Mesothelial cell of epicardium (in vitro differentiated cells): ENCODE measurements around the gene CEP350. TPM values are rescaled to one million over a fixed set of nuclear protein-coding genes. Genes with fewer than 3 reads are reported as not detected.

ENCODE experiments used
- DNase-seq, 2 experiments: peaks; one replicate each; pipeline ENCODE4 v3.0.0; 2021; ENCODE audit warnings: low spot score in 2 of 2; ENCODE audit not compliant: unreplicated experiment in 2 of 2
- H3K27ac Mint-ChIP-seq: 2 replicates; pipeline ENCODE4 v1.8.0; 2021; ENCODE audit warnings: mixed read lengths
- H3K27me3 Mint-ChIP-seq: 2 replicates; pipeline ENCODE4 v1.8.0; 2021; ENCODE audit warnings: low read depth, mixed read lengths
- H3K36me3 Mint-ChIP-seq: 2 replicates; pipeline ENCODE4 v1.8.0; 2021; ENCODE audit warnings: mixed read lengths
- H3K4me1 Mint-ChIP-seq: 2 replicates; pipeline ENCODE4 v1.8.0; 2021; ENCODE audit warnings: mixed read lengths
- H3K4me3 Mint-ChIP-seq: 2 replicates; pipeline ENCODE4 v1.8.0; 2021; ENCODE audit warnings: mild to moderate bottlenecking, moderate library complexity, mixed read lengths
- H3K9me3 Mint-ChIP-seq: 2 replicates; pipeline ENCODE4 v1.8.0; 2021; ENCODE audit warnings: mixed read lengths
- total RNA-seq: library from RNA; stranded (reverse); gene quantifications from 3 replicates; pipeline ENCODE4 v1.2.1, GENCODE V29; 2021
- TF ChIP-seq, protein P1 (sequence below): fragments of 200-600 bp; sonication (generic); IDR thresholded peaks from one replicate; pipeline ENCODE4 v1.5.0; 2021; ENCODE audit warnings: antibody characterized with exemption; ENCODE audit not compliant: unreplicated experiment

The CEP350 gene
- total RNA-seq, 1 donor from 2014 or later = 58.0 TPM

DNA sequence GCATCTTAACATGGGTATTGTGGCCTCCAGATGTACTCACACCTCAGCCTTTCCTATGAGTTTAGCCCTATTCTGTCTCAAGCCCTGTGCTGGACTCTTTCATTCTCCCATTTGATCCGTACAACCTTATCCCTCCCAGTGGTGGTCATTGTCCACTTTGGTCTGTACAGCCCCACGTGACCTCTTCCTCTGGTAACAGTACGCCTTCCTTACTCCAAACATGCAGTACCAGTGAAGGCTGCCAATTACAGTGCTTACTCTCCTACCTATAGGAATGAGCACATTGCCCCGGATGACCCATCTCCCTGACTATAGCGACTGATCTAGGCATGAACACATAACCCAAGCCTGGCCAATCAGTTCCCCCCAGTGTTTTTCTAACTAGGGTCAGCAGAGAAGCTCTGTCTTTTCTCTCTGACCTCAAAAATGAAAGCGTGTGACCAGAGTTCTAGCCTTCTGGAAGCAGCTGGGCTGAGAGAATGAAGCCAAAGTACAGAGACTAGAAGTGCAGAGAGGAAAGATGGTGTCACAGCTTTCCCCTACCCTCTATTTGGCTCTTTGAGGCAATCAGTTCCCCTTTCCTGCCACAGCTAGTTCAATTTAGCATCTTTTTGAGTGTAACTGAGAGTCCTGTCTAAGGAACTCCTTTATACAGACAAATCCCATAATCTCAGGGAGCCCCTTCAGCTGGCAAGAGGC, 190.2 kb downstream of the CEP350 start:
- H3K4me1 Mint-ChIP-seq = no peaks in the 10 kb centered on the region
- H3K27ac Mint-ChIP-seq = peak overlapping the region; percentile 4
- H3K36me3 Mint-ChIP-seq = no peaks in the 10 kb centered on the region
- TF ChIP-seq, protein P1, sequence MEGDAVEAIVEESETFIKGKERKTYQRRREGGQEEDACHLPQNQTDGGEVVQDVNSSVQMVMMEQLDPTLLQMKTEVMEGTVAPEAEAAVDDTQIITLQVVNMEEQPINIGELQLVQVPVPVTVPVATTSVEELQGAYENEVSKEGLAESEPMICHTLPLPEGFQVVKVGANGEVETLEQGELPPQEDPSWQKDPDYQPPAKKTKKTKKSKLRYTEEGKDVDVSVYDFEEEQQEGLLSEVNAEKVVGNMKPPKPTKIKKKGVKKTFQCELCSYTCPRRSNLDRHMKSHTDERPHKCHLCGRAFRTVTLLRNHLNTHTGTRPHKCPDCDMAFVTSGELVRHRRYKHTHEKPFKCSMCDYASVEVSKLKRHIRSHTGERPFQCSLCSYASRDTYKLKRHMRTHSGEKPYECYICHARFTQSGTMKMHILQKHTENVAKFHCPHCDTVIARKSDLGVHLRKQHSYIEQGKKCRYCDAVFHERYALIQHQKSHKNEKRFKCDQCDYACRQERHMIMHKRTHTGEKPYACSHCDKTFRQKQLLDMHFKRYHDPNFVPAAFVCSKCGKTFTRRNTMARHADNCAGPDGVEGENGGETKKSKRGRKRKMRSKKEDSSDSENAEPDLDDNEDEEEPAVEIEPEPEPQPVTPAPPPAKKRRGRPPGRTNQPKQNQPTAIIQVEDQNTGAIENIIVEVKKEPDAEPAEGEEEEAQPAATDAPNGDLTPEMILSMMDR = no peak
- peak in 1 of 2 experiments; percentile 28 for DNase-seq
- H3K9me3 Mint-ChIP-seq = no peaks in the 10 kb centered on the region
- H3K27me3 Mint-ChIP-seq = peaks cover 15% of the 10 kb centered on the region
- no peak overlapping the region for H3K4me3 Mint-ChIP-seq

DNA sequence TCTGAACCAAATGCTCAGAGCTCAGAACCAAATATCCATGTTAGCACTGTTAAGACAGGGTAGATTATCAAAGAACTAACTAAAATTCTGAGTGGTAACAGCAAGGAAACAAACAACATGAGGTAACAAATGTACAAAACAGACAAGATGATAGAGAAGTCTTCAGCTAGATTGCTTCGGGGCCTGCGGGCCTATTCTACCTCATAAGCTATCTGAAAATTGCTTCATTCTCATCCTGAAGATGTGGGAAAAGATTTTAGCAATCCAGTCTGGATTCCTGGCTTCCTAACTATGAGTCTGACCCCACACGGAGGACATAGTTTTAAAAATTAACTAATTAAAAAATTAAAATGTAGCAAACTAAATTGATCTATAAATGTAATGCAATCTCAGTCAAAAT, 190.8 kb downstream of the CEP350 start:
- H3K9me3 Mint-ChIP-seq = no peaks in the 10 kb centered on the region
- no peaks in the 10 kb centered on the region for H3K36me3 Mint-ChIP-seq
- peaks cover 17% of the 10 kb centered on the region for H3K27me3 Mint-ChIP-seq
- H3K4me3 Mint-ChIP-seq = no peak overlapping the region
- no peak for DNase-seq
- H3K27ac Mint-ChIP-seq = peak overlapping the region; percentile 4
- TF ChIP-seq, protein P1 = no peak
- H3K4me1 Mint-ChIP-seq = no peaks in the 10 kb centered on the region

DNA sequence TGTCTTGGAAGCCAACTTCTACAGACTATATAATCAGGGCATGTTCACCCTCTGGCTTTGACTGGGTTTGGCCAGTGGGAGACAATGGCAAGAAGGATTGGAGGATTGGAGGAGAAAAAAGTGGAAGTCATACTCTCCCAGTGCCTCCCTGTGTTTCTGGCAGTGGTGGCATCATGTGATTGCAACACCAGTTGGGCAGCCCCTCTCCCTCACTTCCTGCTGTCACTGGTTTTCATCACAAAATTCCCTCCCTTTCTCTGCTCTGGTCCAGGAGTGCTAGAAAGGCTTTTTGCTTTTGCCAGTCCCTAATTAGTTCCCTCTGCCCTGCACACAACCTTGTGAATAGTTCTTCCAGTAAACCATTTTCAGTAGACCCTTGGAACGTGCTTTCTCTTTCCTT, 196.4 kb downstream of the CEP350 start:
- Mint-ChIP-seq H3K36me3 (no peaks in the 10 kb centered on the region), H3K27ac (no peak overlapping the region), H3K4me1 (peaks cover 6% of the 10 kb centered on the region), H3K9me3 (no peaks in the 10 kb centered on the region), H3K27me3 (peaks cover 28% of the 10 kb centered on the region), H3K4me3 (no peak overlapping the region)
- DNase-seq = no peak
- TF ChIP-seq, protein P1 = no peak

DNA sequence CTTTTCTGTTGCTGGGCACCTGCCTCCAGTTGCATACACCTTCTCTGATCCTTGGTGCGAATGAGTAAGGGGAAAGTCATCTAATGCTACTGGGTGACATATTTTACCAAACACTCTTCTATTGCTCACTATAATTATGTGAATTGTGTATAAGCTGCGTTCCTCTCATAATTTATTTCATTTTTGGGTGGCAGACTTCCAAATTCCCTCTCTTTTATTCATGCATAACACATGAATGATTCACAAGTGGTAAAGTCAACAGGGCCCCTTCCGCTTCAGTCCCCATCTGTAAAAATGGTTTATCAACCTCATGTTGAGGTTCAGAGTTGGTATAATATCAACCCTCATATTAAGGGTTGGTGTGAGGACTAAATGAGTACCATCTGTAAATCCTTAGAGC, 196.9 kb downstream of the CEP350 start:
- Mint-ChIP-seq H3K9me3 (no peaks in the 10 kb centered on the region), H3K4me3 (no peak overlapping the region), H3K27me3 (peaks cover 28% of the 10 kb centered on the region), H3K27ac (no peak overlapping the region), H3K4me1 (peaks cover 11% of the 10 kb centered on the region), H3K36me3 (no peaks in the 10 kb centered on the region)
- TF ChIP-seq, protein P1 = no peak
- DNase-seq = no peak

DNA sequence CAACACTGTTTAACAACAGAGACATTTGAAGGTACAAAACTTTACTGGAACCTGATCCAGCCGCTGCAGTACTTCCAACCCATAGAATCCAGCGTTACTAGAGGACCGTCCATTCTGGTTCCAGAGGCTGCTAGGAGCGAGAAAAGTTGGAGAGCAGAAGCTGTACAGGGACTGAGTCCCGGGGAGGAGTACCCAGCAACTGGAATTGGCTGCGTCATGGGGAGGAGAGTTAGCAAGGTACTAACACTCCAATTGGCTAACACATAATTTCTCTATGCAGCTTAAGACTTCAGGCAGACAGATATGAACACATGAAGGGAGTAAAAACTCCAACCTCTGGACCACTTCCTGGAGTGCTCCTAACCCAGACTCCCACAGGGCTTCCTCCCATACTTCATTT, 198.0 kb downstream of the CEP350 start:
- no peaks in the 10 kb centered on the region for H3K36me3 Mint-ChIP-seq

More for the DNA sequence above, 198.0 kb downstream of the CEP350 start:
- Mint-ChIP-seq H3K27me3 (peaks cover 28% of the 10 kb centered on the region), H3K27ac (no peak overlapping the region), H3K4me1 (peaks cover 18% of the 10 kb centered on the region), H3K9me3 (no peaks in the 10 kb centered on the region), H3K4me3 (peak overlapping the region; percentile 10)
- TF ChIP-seq, protein P1 = no peak
- no peak for DNase-seq
